ENCODE data around the gene UBE2D3.

Gene UBE2D3

GRCh38 chr4:102778720-102779119, 48.6 kb downstream of the UBE2D3 start:
- no peak for DNase-seq (ENCODE audit: low read depth, low spot score)
- TF ChIP-seq YY1 (IDR thresholded peaks at IDR 0.05; ENCODE audit: insufficient read depth, insufficient read length) (no peak), ZNF274 (IDR thresholded peaks at IDR 0.05; ENCODE audit: low read depth, low read length) (no peak), SUZ12 (IDR thresholded peaks at IDR 0.05; ENCODE audit: extremely low read depth, insufficient read depth, insufficient read length) (no peak)

GRCh38 chr4:102775805-102776204, 51.5 kb downstream of the UBE2D3 start:
- no peak for DNase-seq (ENCODE audit: low read depth, low spot score)
- TF ChIP-seq SUZ12 (IDR thresholded peaks at IDR 0.05; ENCODE audit: extremely low read depth, insufficient read depth, insufficient read length) (no peak), YY1 (IDR thresholded peaks at IDR 0.05; ENCODE audit: insufficient read depth, insufficient read length) (no peak), ZNF274 (IDR thresholded peaks at IDR 0.05; ENCODE audit: low read depth, low read length) (no peak)

More at GRCh38 chr4:102778720-102779119, 48.6 kb downstream of the UBE2D3 start:
- no peaks in the 10 kb centered on the region for H3K9me3 ChIP-seq (ENCODE audit: insufficient read depth, low read length)
- H3K4me1 ChIP-seq (ENCODE audit: insufficient read depth, insufficient read length), result no peaks in the 10 kb centered on the region
- H3K9ac ChIP-seq (ENCODE audit: insufficient read length, low read depth), result no peak overlapping the region
- H3K36me3 ChIP-seq (ENCODE audit: insufficient read depth, insufficient read length, low read length), result no peaks in the 10 kb centered on the region
- H3K4me3 ChIP-seq (ENCODE audit: insufficient read length, low read depth), result no peak overlapping the region
- H3K27me3 ChIP-seq (ENCODE audit: insufficient read depth, insufficient read length), result no peaks in the 10 kb centered on the region

GRCh38 chr4:102774254-102774653, 53.1 kb downstream of the UBE2D3 start:
- no peak overlapping the region for H3K9ac ChIP-seq (ENCODE audit: insufficient read length, low read depth)
- no peak overlapping the region for H3K4me3 ChIP-seq (ENCODE audit: insufficient read length, low read depth)
- DNase-seq (ENCODE audit: low read depth, low spot score), result no peak
- no peaks in the 10 kb centered on the region for H3K27me3 ChIP-seq (ENCODE audit: insufficient read depth, insufficient read length)
- no peaks in the 10 kb centered on the region for H3K36me3 ChIP-seq (ENCODE audit: insufficient read depth, insufficient read length, low read length)
- no peaks in the 10 kb centered on the region for H3K4me1 ChIP-seq (ENCODE audit: insufficient read depth, insufficient read length)
- TF ChIP-seq YY1 (IDR thresholded peaks at IDR 0.05; ENCODE audit: insufficient read depth, insufficient read length) (no peak), ZNF274 (IDR thresholded peaks at IDR 0.05; ENCODE audit: low read depth, low read length) (no peak), SUZ12 (IDR thresholded peaks at IDR 0.05; ENCODE audit: extremely low read depth, insufficient read depth, insufficient read length) (no peak)
- no peaks in the 10 kb centered on the region for H3K9me3 ChIP-seq (ENCODE audit: insufficient read depth, low read length)

More at GRCh38 chr4:102775805-102776204, 51.5 kb downstream of the UBE2D3 start:
- Histone ChIP-seq H3K27me3 (ENCODE audit: insufficient read depth, insufficient read length) (no peaks in the 10 kb centered on the region), H3K36me3 (ENCODE audit: insufficient read depth, insufficient read length, low read length) (no peaks in the 10 kb centered on the region), H3K4me3 (ENCODE audit: insufficient read length, low read depth) (no peak overlapping the region), H3K4me1 (ENCODE audit: insufficient read depth, insufficient read length) (no peaks in the 10 kb centered on the region), H3K9ac (ENCODE audit: insufficient read length, low read depth) (no peak overlapping the region), H3K9me3 (ENCODE audit: insufficient read depth, low read length) (no peaks in the 10 kb centered on the region)

- no peaks in the 10 kb centered on the region for H3K4me1 ChIP-seq (ENCODE audit: insufficient read depth, insufficient read length)
Observed at GRCh38 chr4:102772738-102773340, 54.5 kb downstream of the UBE2D3 start.

GRCh38 chr4:102764901-102765300, 62.5 kb downstream of the UBE2D3 start:
- no peak for DNase-seq (ENCODE audit: low read depth, low spot score)
- H3K4me3 ChIP-seq (ENCODE audit: insufficient read length, low read depth), result no peak overlapping the region
- no peaks in the 10 kb centered on the region for H3K36me3 ChIP-seq (ENCODE audit: insufficient read depth, insufficient read length, low read length)
- no peak overlapping the region for H3K9ac ChIP-seq (ENCODE audit: insufficient read length, low read depth)
- TF ChIP-seq SUZ12 (IDR thresholded peaks at IDR 0.05; ENCODE audit: extremely low read depth, insufficient read depth, insufficient read length) (no peak), ZNF274 (IDR thresholded peaks at IDR 0.05; ENCODE audit: low read depth, low read length) (no peak), YY1 (IDR thresholded peaks at IDR 0.05; ENCODE audit: insufficient read depth, insufficient read length) (no peak)
- no peaks in the 10 kb centered on the region for H3K9me3 ChIP-seq (ENCODE audit: insufficient read depth, low read length)
- H3K4me1 ChIP-seq (ENCODE audit: insufficient read depth, insufficient read length), result no peaks in the 10 kb centered on the region
- peaks cover 21% of the 10 kb centered on the region for H3K27me3 ChIP-seq (ENCODE audit: insufficient read depth, insufficient read length)

More at GRCh38 chr4:102772738-102773340, 54.5 kb downstream of the UBE2D3 start:
- no peaks in the 10 kb centered on the region for H3K9me3 ChIP-seq (ENCODE audit: insufficient read depth, low read length)
- H3K9ac ChIP-seq (ENCODE audit: insufficient read length, low read depth), result no peak overlapping the region
- no peaks in the 10 kb centered on the region for H3K27me3 ChIP-seq (ENCODE audit: insufficient read depth, insufficient read length)
- H3K4me3 ChIP-seq (ENCODE audit: insufficient read length, low read depth), result no peak overlapping the region
- no peaks in the 10 kb centered on the region for H3K36me3 ChIP-seq (ENCODE audit: insufficient read depth, insufficient read length, low read length)
- DNase-seq (ENCODE audit: low read depth, low spot score), result no peak
- TF ChIP-seq YY1 (IDR thresholded peaks at IDR 0.05; ENCODE audit: insufficient read depth, insufficient read length), result no peak
- no peak for TF ChIP-seq ZNF274 (IDR thresholded peaks at IDR 0.05; ENCODE audit: low read depth, low read length)
- TF ChIP-seq SUZ12 (IDR thresholded peaks at IDR 0.05; ENCODE audit: extremely low read depth, insufficient read depth, insufficient read length), result no peak

GRCh38 chr4:102761906-102762305, 65.4 kb downstream of the UBE2D3 start:
- Histone ChIP-seq H3K4me1 (ENCODE audit: insufficient read depth, insufficient read length) (no peaks in the 10 kb centered on the region), H3K4me3 (ENCODE audit: insufficient read length, low read depth) (peak overlapping the region; percentile 83), H3K9me3 (ENCODE audit: insufficient read depth, low read length) (no peaks in the 10 kb centered on the region), H3K36me3 (ENCODE audit: insufficient read depth, insufficient read length, low read length) (no peaks in the 10 kb centered on the region), H3K27me3 (ENCODE audit: insufficient read depth, insufficient read length) (peaks cover 27% of the 10 kb centered on the region), H3K9ac (ENCODE audit: insufficient read length, low read depth) (peak overlapping the region; percentile 88)
- DNase-seq (ENCODE audit: low read depth, low spot score), result no peak
- TF ChIP-seq YY1 (IDR thresholded peaks at IDR 0.05; ENCODE audit: insufficient read depth, insufficient read length) (no peak), ZNF274 (IDR thresholded peaks at IDR 0.05; ENCODE audit: low read depth, low read length) (no peak), SUZ12 (IDR thresholded peaks at IDR 0.05; ENCODE audit: extremely low read depth, insufficient read depth, insufficient read length) (no peak)

- Histone ChIP-seq H3K4me1 (ENCODE audit: insufficient read depth, insufficient read length) (no peaks in the 10 kb centered on the region), H3K4me3 (ENCODE audit: insufficient read length, low read depth) (peak overlapping the region; percentile 83), H3K9me3 (ENCODE audit: insufficient read depth, low read length) (no peaks in the 10 kb centered on the region), H3K9ac (ENCODE audit: insufficient read length, low read depth) (peak overlapping the region; percentile 88), H3K27me3 (ENCODE audit: insufficient read depth, insufficient read length) (peaks cover 27% of the 10 kb centered on the region), H3K36me3 (ENCODE audit: insufficient read depth, insufficient read length, low read length) (no peaks in the 10 kb centered on the region)
- no peak for DNase-seq (ENCODE audit: low read depth, low spot score)
- TF ChIP-seq YY1 (IDR thresholded peaks at IDR 0.05; ENCODE audit: insufficient read depth, insufficient read length), result no peak
- TF ChIP-seq SUZ12 (IDR thresholded peaks at IDR 0.05; ENCODE audit: extremely low read depth, insufficient read depth, insufficient read length), result no peak
- no peak for TF ChIP-seq ZNF274 (IDR thresholded peaks at IDR 0.05; ENCODE audit: low read depth, low read length)
Observed at GRCh38 chr4:102761296-102761701, 66.1 kb downstream of the UBE2D3 start.

All from NT2/D1 (cell line).